ENCODE data around the gene RPL34.

GRCh38 chr4:108622022-108622421 is 1.6 kb downstream of the RPL34 start:
- TF ChIP-seq, protein P1, sequence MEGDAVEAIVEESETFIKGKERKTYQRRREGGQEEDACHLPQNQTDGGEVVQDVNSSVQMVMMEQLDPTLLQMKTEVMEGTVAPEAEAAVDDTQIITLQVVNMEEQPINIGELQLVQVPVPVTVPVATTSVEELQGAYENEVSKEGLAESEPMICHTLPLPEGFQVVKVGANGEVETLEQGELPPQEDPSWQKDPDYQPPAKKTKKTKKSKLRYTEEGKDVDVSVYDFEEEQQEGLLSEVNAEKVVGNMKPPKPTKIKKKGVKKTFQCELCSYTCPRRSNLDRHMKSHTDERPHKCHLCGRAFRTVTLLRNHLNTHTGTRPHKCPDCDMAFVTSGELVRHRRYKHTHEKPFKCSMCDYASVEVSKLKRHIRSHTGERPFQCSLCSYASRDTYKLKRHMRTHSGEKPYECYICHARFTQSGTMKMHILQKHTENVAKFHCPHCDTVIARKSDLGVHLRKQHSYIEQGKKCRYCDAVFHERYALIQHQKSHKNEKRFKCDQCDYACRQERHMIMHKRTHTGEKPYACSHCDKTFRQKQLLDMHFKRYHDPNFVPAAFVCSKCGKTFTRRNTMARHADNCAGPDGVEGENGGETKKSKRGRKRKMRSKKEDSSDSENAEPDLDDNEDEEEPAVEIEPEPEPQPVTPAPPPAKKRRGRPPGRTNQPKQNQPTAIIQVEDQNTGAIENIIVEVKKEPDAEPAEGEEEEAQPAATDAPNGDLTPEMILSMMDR (conservative IDR thresholded peaks at IDR 0.05; ENCODE audit: low read depth, low read length) = no peak
- no peak for TF ChIP-seq RFX5 (IDR thresholded peaks at IDR 0.05; ENCODE audit: low read depth, low read length)
- TF ChIP-seq, protein P2, sequence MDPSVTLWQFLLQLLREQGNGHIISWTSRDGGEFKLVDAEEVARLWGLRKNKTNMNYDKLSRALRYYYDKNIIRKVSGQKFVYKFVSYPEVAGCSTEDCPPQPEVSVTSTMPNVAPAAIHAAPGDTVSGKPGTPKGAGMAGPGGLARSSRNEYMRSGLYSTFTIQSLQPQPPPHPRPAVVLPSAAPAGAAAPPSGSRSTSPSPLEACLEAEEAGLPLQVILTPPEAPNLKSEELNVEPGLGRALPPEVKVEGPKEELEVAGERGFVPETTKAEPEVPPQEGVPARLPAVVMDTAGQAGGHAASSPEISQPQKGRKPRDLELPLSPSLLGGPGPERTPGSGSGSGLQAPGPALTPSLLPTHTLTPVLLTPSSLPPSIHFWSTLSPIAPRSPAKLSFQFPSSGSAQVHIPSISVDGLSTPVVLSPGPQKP (IDR thresholded peaks at IDR 0.05; ENCODE audit: borderline replicate concordance, low read depth, low read length) = no peak
- no peak for TF ChIP-seq BHLHE40 (IDR thresholded peaks at IDR 0.05; ENCODE audit: low read depth, low read length)
- no peak for TF ChIP-seq MAZ (IDR thresholded peaks at IDR 0.05; ENCODE audit: borderline replicate concordance, low read depth, low read length)
- TF ChIP-seq RCOR1 (IDR thresholded peaks at IDR 0.05; ENCODE audit: insufficient replicate concordance, low read length) = no peak
- TF ChIP-seq POLR2A (IDR thresholded peaks at IDR 0.05; ENCODE audit: low read depth, low read length) = no peak
- TF ChIP-seq CEBPB (IDR thresholded peaks at IDR 0.05; ENCODE audit: low read depth, low read length) = no peak
- TF ChIP-seq NFE2L2 (IDR thresholded peaks at IDR 0.05; ENCODE audit: low read depth, low read length) = no peak
- TF ChIP-seq RAD21 (IDR thresholded peaks at IDR 0.05; ENCODE audit: low read length) = no peak
- TF ChIP-seq, protein P3, sequence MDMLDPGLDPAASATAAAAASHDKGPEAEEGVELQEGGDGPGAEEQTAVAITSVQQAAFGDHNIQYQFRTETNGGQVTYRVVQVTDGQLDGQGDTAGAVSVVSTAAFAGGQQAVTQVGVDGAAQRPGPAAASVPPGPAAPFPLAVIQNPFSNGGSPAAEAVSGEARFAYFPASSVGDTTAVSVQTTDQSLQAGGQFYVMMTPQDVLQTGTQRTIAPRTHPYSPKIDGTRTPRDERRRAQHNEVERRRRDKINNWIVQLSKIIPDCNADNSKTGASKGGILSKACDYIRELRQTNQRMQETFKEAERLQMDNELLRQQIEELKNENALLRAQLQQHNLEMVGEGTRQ (IDR thresholded peaks at IDR 0.05; ENCODE audit: low read depth, low read length) = no peak

Data from IMR-90 (cell line).